GM23248 (cell line): ENCODE results near the gene GFRA1.

Experiments used
- EZH2 ChIP-seq: fragments of 200-600 bp; sonication (generic); IDR thresholded peaks from 2 replicates; pipeline ENCODE4 v1.6.1; 2018; ENCODE audit warnings: antibody characterized with exemption, mild to moderate bottlenecking; ENCODE audit not compliant: insufficient read depth, poor library complexity, severe bottlenecking
- EZH2phosphoT487 ChIP-seq: fragments of 200-600 bp; sonication (generic); IDR thresholded peaks from 2 replicates; pipeline ENCODE4 v1.6.1; 2018; ENCODE audit warnings: antibody characterized with exemption, moderate library complexity, mild to moderate bottlenecking, low read depth; ENCODE audit not compliant: insufficient read depth

DNA sequence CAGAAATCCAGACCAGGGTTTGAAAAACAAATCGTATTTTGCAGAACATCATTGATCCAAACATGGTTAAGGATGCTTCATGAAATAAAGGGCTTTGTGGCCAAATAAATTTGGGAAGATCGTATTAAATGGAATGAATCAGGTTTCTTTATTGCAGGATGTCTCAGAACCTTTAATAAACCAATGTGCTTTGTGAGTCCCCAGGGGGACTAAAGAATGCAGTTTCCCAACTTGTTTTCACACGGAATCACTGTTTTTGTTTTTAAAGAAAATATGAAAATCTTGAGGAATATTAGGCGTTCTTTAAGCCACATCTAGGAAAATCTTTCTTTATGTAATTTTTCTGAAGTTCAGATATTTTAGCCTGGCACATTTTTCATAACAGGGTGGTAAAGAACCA lies 34.4 kb upstream of the GFRA1 start:
- TF ChIP-seq EZH2phosphoT487, result no peak
- TF ChIP-seq EZH2, result no peak
